Adrenal gland (tissue), 12 donors: ENCODE results near the gene ETV3. TPM values are rescaled to one million over a fixed set of nuclear protein-coding genes. Genes with fewer than 3 reads are reported as not detected.

Source experiments
- DNase-seq, 7 donors: peaks; one replicate each; pipeline ENCODE4 v3.0.0-alpha.2; 2019 to 2020
- H3K27ac ChIP-seq, 5 donors: fragments of 200-600 bp; sonication (generic) in 4 of 5; 1 replicate in 3 of 5; 2 replicates in 2 of 5; pipeline versions ENCODE4 v1.5.1 to v1.8.0; 2016 to 2020; ENCODE audit warnings: mild to moderate bottlenecking in 1 of 5
- H3K27me3 ChIP-seq: fragments of 200-600 bp; 2 replicates; pipeline ENCODE4 v1.8.0; 2021
- H3K36me3 ChIP-seq, 2 donors: fragments of 200-600 bp; replicated peaks in 1 of 2; 1 replicate in 1 of 2; 2 replicates in 1 of 2; pipeline versions ENCODE4 v1.5.1 to v1.8.0; 2018 to 2022
- H3K4me1 ChIP-seq, 2 donors: fragments of 200-600 bp; replicated peaks in 1 of 2; 1 replicate in 1 of 2; 2 replicates in 1 of 2; pipeline versions ENCODE4 v1.5.1 to v1.8.0; 2018 to 2021
- H3K4me3 ChIP-seq, 4 donors: fragments of 200-600 bp; sonication (generic) in 3 of 4; one replicate each; pipeline ENCODE4 v1.5.1; 2016 to 2018
- H3K9me3 ChIP-seq, 3 donors: fragments of 200-600 bp; sonication (generic) in 1 of 3; replicated peaks in 1 of 3; 1 replicate in 2 of 3; 2 replicates in 1 of 3; pipeline versions ENCODE4 v1.5.1 to v1.8.0; 2016 to 2021
- CTCF ChIP-seq, 6 experiments: fragments of 450-650 bp in 4 of 6; fragments of 200-600 bp in 2 of 6; sonication (generic) in 1 of 6; IDR thresholded peaks; 1 replicate in 5 of 6; 2 replicates in 1 of 6; pipeline versions ENCODE4 v1.5.1 to v1.8.0; 2016 to 2021; ENCODE audit warnings: antibody characterized with exemption in 6 of 6, mild to moderate bottlenecking in 2 of 6, moderate library complexity in 1 of 6
- POLR2A ChIP-seq, 2 donors: fragments of 450-650 bp; IDR thresholded peaks; one replicate each; pipeline ENCODE4 v1.6.1; 2017; ENCODE audit warnings: antibody characterized with exemption in 2 of 2, mild to moderate bottlenecking in 2 of 2, moderate library complexity in 1 of 2
- WGBS, 4 donors: extraction: QIAGEN DNeasy Blood & Tissue Kit in 2 of 4; methylation state at CpG; one replicate each; pipeline versions ENCODE4 v1.1.5 to v1.1.7; 2013 to 2017; 5-methylcytosine and 5-hydroxymethylcytosine counted together
- intact Hi-C, 2 donors: fragments of 100-400 bp; cut with DNase I; formaldehyde crosslinking; loops; one replicate each; pipeline versions ENCODE4 v1.14.1 to v1.15.0; 2022 to 2023
- polyA plus RNA-seq, 3 donors: library from polyadenylated mRNA; stranded (reverse); fragments of 200-250 nt in 2 of 3; fragments of 350-450 nt in 1 of 3; fragmentation: Illumina TruSeq in 1 of 3; extraction: RNeasy Lipid Tissue Mini Kit (QIAGEN cat#74804) in 1 of 3; gene quantifications; one replicate each; pipeline ENCODE4 v1.2.3, GENCODE V29; 2013 to 2014
- total RNA-seq, 9 donors: library from RNA; depleted of rRNA in 4 of 9; stranded (reverse); fragments of >200 nt in 4 of 9; fragments of 120-200 nt in 1 of 9; fragmentation: NEBNext Ultra II Directional in 1 of 9; extraction: Animal tissue kit (Norgen Biotek cat#: 25700) in 1 of 9; gene quantifications; one replicate each; pipeline versions ENCODE4 v1.1.0 to v1.2.4, GENCODE V29; 2013 to 2023
- donor health status: healthy with polysubstance abuse.
- donor health status: Bipolar disorder and iron deficiency.
- donor health status: DM: yes; HTN: yes; CAD: no.
- donor health status: DM: no; HTN: no; CAD: no.
- donor health status: DM: no; HTN: no; CAD: no.
- donor health status: DM: yes; HTN: yes; CAD: no.

Gene ETV3
- total and polyA plus RNA-seq, 12 donors, result 3.3 to 18.7 (median 11.1) TPM

- H3K27me3 ChIP-seq, result no peaks in the 10 kb centered on the region
- H3K36me3 ChIP-seq, result no peaks in the 10 kb centered on the region
- DNase-seq, result no peak
- H3K4me3 ChIP-seq, result no peak overlapping the region
- H3K27ac ChIP-seq, result no peak overlapping the region
- 41 to 81% (median 66%) methylated on average over 3 of the region's 3 CpGs for WGBS, 4 donors
- TF ChIP-seq POLR2A (IDR thresholded peaks at IDR 0.05) (no peak), CTCF (IDR thresholded peaks at IDR 0.05) (no peak)
- H3K9me3 ChIP-seq, result no peaks in the 10 kb centered on the region
- intact Hi-C loops, result no loop called here
- H3K4me1 ChIP-seq, result no peaks in the 10 kb centered on the region
Observed at GRCh38 chr1:157181790-157182189, 43.6 kb upstream of the ETV3 start.

- Histone ChIP-seq H3K9me3 (no peaks in the 10 kb centered on the region), H3K4me1 (no peaks in the 10 kb centered on the region), H3K36me3 (no peaks in the 10 kb centered on the region), H3K4me3 (no peak overlapping the region), H3K27me3 (no peaks in the 10 kb centered on the region), H3K27ac (no peak overlapping the region)
- WGBS, 4 donors, result 8 to 39% (median 34%) methylated on average over 1 to 5 of the region's 5 CpGs
- no peak for TF ChIP-seq CTCF (IDR thresholded peaks at IDR 0.05)
- DNase-seq, result no peak
- intact Hi-C loops, result no loop called here
Observed at GRCh38 chr1:157181258-157181657, 43.1 kb upstream of the ETV3 start.

- H3K27ac ChIP-seq, result no peak overlapping the region
- H3K4me3 ChIP-seq, result no peak overlapping the region
- no peaks in the 10 kb centered on the region for H3K4me1 ChIP-seq
- H3K27me3 ChIP-seq, result no peaks in the 10 kb centered on the region
- TF ChIP-seq POLR2A (IDR thresholded peaks at IDR 0.05) (no peak), CTCF (IDR thresholded peaks at IDR 0.05) (no peak)
- WGBS, 4 donors, result 64 to 82% (median 73%) methylated on average over 3 of the region's 3 CpGs
- intact Hi-C loops, result loop anchor here in 1 of 2 donors (10.0 kb wide), 1 partner anchor 316 kb away; no protein-coding TSS in a partner anchor
- no peaks in the 10 kb centered on the region for H3K9me3 ChIP-seq
- no peak for DNase-seq
- H3K36me3 ChIP-seq, result no peaks in the 10 kb centered on the region
Observed at GRCh38 chr1:157178490-157178889, 40.3 kb upstream of the ETV3 start.

GRCh38 chr1:157177733-157178394 lies 39.7 kb upstream of the ETV3 start:
- no peak for TF ChIP-seq CTCF (IDR thresholded peaks at IDR 0.05)
- no peak for TF ChIP-seq POLR2A (IDR thresholded peaks at IDR 0.05)
- no peak overlapping the region for H3K27ac ChIP-seq
- 59 to 67% (median 62%) methylated on average over 4 of the region's 4 CpGs for WGBS, 4 donors
- DNase-seq, result no peak
- H3K27me3 ChIP-seq, result no peaks in the 10 kb centered on the region
- H3K4me3 ChIP-seq, result no peak overlapping the region
- H3K36me3 ChIP-seq, result no peaks in the 10 kb centered on the region
- intact Hi-C loops, result loop anchor here in 1 of 2 donors (10.0 kb wide), 1 partner anchor 317 kb away; no protein-coding TSS in a partner anchor
- no peaks in the 10 kb centered on the region for H3K9me3 ChIP-seq
- H3K4me1 ChIP-seq, result no peaks in the 10 kb centered on the region
